AG10803 (cell line): ENCODE results near the gene EZR.
"Not testable (repeated sequence)": the region's sequence is repeated elsewhere in the genome, so short reads cannot be mapped to it uniquely, and the experiment has no call there.

Source experiments
- DNase-seq: peaks from one replicate; pipeline ENCODE4 v3.0.0; 2010; ENCODE audit warnings: low read depth
- H3K4me3 ChIP-seq: 2 replicates; pipeline ENCODE4 v1.5.1; 2011; ENCODE audit warnings: mild to moderate bottlenecking, low read length, control low read depth
- TF ChIP-seq, protein P1 (sequence below): conservative IDR thresholded peaks from 2 replicates; pipeline ENCODE4 v1.5.1; 2011; ENCODE audit warnings: mild to moderate bottlenecking, low read length, control low read depth, inconsistent platforms

EZR gene

DNA sequence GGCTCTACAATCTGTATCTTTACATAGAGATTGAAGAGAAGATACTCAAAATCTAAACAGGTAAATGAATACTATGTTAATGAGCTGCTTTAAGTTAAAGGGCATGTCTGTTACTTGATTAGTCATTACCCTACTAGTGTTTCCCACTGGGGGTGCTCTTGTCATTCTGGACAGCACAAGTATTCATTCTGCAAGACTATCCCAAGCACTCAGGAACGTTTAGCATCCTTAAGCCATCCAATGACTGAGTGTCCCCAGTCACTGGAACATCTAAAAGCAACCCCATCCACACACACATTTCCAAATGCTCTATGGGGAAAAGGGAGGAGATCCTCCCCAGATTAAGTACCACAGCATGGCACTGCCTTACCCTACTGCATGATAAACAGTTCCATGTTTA, 25.7 kb downstream of the EZR start:
- no peak overlapping the region for H3K4me3 ChIP-seq
- TF ChIP-seq, protein P1, sequence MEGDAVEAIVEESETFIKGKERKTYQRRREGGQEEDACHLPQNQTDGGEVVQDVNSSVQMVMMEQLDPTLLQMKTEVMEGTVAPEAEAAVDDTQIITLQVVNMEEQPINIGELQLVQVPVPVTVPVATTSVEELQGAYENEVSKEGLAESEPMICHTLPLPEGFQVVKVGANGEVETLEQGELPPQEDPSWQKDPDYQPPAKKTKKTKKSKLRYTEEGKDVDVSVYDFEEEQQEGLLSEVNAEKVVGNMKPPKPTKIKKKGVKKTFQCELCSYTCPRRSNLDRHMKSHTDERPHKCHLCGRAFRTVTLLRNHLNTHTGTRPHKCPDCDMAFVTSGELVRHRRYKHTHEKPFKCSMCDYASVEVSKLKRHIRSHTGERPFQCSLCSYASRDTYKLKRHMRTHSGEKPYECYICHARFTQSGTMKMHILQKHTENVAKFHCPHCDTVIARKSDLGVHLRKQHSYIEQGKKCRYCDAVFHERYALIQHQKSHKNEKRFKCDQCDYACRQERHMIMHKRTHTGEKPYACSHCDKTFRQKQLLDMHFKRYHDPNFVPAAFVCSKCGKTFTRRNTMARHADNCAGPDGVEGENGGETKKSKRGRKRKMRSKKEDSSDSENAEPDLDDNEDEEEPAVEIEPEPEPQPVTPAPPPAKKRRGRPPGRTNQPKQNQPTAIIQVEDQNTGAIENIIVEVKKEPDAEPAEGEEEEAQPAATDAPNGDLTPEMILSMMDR = peak; percentile 66
- DNase-seq = peak; percentile 65

GRCh38 chr6:158792505-158792904, 26.7 kb downstream of the EZR start:
- not testable (repeated sequence) for H3K4me3 ChIP-seq, DNase-seq

DNA sequence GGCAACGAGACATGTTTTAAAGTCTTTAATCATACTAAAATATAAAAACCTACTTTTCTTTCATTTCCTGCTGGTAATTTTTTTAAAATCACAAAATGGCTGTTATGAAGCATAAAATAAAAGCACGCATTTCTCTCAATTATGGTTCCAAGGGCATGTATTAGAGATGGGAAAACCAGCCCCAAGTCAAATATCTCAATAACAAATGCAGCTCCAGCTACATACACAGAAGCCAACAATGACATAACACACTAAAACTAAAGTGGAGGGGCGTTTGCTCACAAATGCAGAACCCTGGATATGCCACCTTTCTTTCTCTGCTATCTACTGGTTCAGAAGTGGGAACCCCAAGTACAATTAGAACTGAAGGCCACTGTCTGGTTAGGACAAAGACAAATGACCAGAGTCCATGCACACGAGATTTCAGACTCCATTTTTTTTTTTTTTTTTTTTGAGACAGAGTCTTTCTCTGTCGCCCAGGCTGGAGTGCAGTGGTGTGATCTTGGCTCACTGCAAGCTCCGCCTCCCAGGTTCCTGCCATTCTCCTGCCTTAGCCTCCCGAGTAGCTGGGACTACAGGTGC, 27.8 kb downstream of the EZR start:
- no peak overlapping the region for H3K4me3 ChIP-seq
- TF ChIP-seq, protein P1 = no peak
- no peak for DNase-seq

DNA sequence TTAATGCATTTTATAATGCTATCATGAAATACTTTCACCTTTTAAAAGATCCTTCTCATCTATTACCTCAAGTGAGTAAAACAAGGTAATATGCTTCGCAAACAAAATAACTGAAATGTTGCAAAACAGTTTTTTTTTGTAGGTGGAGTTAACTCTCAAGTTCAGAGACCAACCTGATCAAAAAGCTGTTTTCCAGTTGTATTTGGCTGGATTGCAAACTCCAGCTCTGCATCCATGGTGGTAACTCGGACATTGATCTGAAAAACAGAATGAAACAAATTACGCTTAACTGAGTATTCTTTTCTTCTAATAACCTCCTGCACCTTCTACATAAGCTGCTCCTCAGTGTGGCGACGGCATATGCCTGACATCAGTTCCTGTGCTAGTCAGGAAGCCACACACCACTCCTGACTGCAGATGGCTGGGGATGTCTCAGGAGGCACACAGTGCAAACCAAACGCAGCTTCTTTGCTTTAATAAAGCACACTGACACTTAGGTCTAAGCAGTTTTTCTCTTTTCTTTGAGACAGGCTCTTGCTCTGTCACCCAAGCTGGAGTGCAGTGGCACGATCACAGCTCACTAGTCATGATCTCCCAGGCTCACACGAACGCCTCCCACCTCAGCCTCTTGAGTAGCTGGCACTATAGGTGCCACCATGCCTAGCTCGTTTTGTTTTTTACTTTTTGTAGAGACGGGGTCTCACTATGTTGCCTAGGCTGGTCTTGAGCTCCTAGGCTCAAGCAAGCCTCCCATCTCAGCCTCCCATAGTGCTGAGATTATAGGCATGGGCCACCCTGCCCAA, 29.9 kb downstream of the EZR start:
- DNase-seq = no peak
- no peak overlapping the region for H3K4me3 ChIP-seq
- TF ChIP-seq, protein P1 = no peak

GRCh38 chr6:158787395-158787794, 31.8 kb downstream of the EZR start:
- H3K4me3 ChIP-seq = no peak overlapping the region
- TF ChIP-seq, protein P1 = no peak
- no peak for DNase-seq

GRCh38 chr6:158786645-158787304, 32.4 kb downstream of the EZR start:
- TF ChIP-seq, protein P1 = no peak
- no peak overlapping the region for H3K4me3 ChIP-seq
- no peak for DNase-seq

- no peak for DNase-seq
- H3K4me3 ChIP-seq = no peak overlapping the region
- TF ChIP-seq, protein P1 = no peak
Observed at GRCh38 chr6:158785036-158785435, 34.1 kb downstream of the EZR start.
